Left renal cortex interstitium (tissue), 4 donors: ENCODE data around the gene AP1S3. TPM values are rescaled to one million over a fixed set of nuclear protein-coding genes. Genes with fewer than 3 reads are reported as not detected.
"Not testable (repeated sequence)": the region's sequence is repeated elsewhere in the genome, so short reads cannot be mapped to it uniquely, and the experiment has no call there.

Source experiments
- DNase-seq, 4 donors: peaks; one replicate each; pipeline ENCODE4 v3.0.0-alpha.2; 2013; ENCODE audit warnings: low read depth in 4 of 4, low spot score in 2 of 4, missing footprints in 1 of 4
- polyA plus RNA-seq, 4 donors: library from polyadenylated mRNA; unstranded; fragments of 120-200 nt; gene quantifications; one replicate each; pipeline ENCODE4 v1.2.1, GENCODE V29; 2013; ENCODE audit not compliant: insufficient read length in 4 of 4

Gene AP1S3
- polyA plus RNA-seq = 10 to 100 TPM; 11.4 to 18.8 (median 12.5) TPM

GRCh38 chr2:223837287-223838061, at the start of gene AP1S3:
Gene AP1S3, minus strand, starts transcription at chr2:223837582. Its CDS starts 132 bp downstream, at chr2:223837450.
- DNase-seq = peak in 1 of 4 donors; percentile 58

- no peak for DNase-seq
These were observed 49.7 kb upstream of the AP1S3 start for GRCh38 chr2:223887127-223887526.

- no peak for DNase-seq
These were observed 49.3 kb upstream of the AP1S3 start for GRCh38 chr2:223886726-223887125.

GRCh38 chr2:223884399-223884798, 47.0 kb upstream of the AP1S3 start:
- DNase-seq = no peak

- DNase-seq = no peak
These were observed 45.3 kb upstream of the AP1S3 start for GRCh38 chr2:223882715-223883114.

- DNase-seq = no peak
These were observed 43.4 kb upstream of the AP1S3 start for GRCh38 chr2:223880796-223881195.

- DNase-seq = no peak
These were observed 40.5 kb upstream of the AP1S3 start for GRCh38 chr2:223877721-223878410.

GRCh38 chr2:223873672-223874071, 36.3 kb upstream of the AP1S3 start:
- DNase-seq = no peak

- DNase-seq = not testable (repeated sequence)
These were observed 35.4 kb upstream of the AP1S3 start for GRCh38 chr2:223872772-223873171.

GRCh38 chr2:223871661-223872060, 34.3 kb upstream of the AP1S3 start:
- not testable (repeated sequence) for DNase-seq

GRCh38 chr2:223870840-223871611, 33.6 kb upstream of the AP1S3 start:
- no peak for DNase-seq

- DNase-seq = no peak
These were observed 30.6 kb upstream of the AP1S3 start for GRCh38 chr2:223868005-223868404.

- DNase-seq = no peak
These were observed 28.6 kb upstream of the AP1S3 start for GRCh38 chr2:223865907-223866508.

GRCh38 chr2:223865124-223865523, 27.7 kb upstream of the AP1S3 start:
- no peak for DNase-seq

- DNase-seq = no peak
These were observed 26.1 kb upstream of the AP1S3 start for GRCh38 chr2:223863491-223863890.

- no peak for DNase-seq
These were observed 23.7 kb upstream of the AP1S3 start for GRCh38 chr2:223860809-223861738.

- DNase-seq = no peak
These were observed 21.7 kb upstream of the AP1S3 start for GRCh38 chr2:223859070-223859469.

- no peak for DNase-seq
These were observed 19.2 kb upstream of the AP1S3 start for GRCh38 chr2:223856584-223856983.

GRCh38 chr2:223856021-223856420, 18.6 kb upstream of the AP1S3 start:
- DNase-seq = no peak

- DNase-seq = no peak
These were observed 18.0 kb upstream of the AP1S3 start for GRCh38 chr2:223855426-223855825.
